Activated B cell treated with CpG ODN at 0.5 μM for 24 hours (primary cell): Measurements from ENCODE around the gene RTN4R. TPM values are rescaled to one million over a fixed set of nuclear protein-coding genes. Genes with fewer than 3 reads are reported as not detected.

Experiments
- ATAC-seq: fragments of 200-7000 bp; cut with Tn5 transposase; one replicate; pipeline ENCODE4 v1.10.0; 2021; ENCODE audit warnings: low read depth, mild to moderate bottlenecking, moderate library complexity
- CTCF ChIA-PET: fragments of 350-600 bp; sonication (Branson Sonifier 250); formaldehyde crosslinking; loops from one replicate; lab custom pipeline; 2021; ENCODE audit warnings: antibody characterized with exemption; lab: Charles Lee
- POLR2A ChIA-PET: fragments of 350-600 bp; sonication (Branson Sonifier 250); formaldehyde crosslinking; loops from one replicate; lab custom pipeline; 2021; ENCODE audit warnings: antibody characterized with exemption; lab: Charles Lee
- DNase-seq: peaks from one replicate; pipeline ENCODE4 v3.0.0; 2022
- H3K27ac Mint-ChIP-seq: one replicate; pipeline ENCODE4 v1.8.0; 2020; ENCODE audit warnings: mixed read lengths
- H3K27me3 Mint-ChIP-seq: one replicate; pipeline ENCODE4 v1.8.0; 2021; ENCODE audit warnings: mixed read lengths
- H3K36me3 Mint-ChIP-seq: one replicate; pipeline ENCODE4 v1.8.0; 2021; ENCODE audit warnings: low read depth, mixed read lengths
- H3K4me1 Mint-ChIP-seq: one replicate; pipeline ENCODE4 v1.8.0; 2021; ENCODE audit warnings: mixed read lengths
- H3K4me3 Mint-ChIP-seq: one replicate; pipeline ENCODE4 v1.8.0; 2020; ENCODE audit warnings: mild to moderate bottlenecking, mixed read lengths
- H3K9me3 Mint-ChIP-seq: one replicate; pipeline ENCODE4 v1.8.0; 2020; ENCODE audit warnings: mixed read lengths
- CTCF ChIP-seq: fragments of 200-600 bp; IDR thresholded peaks from one replicate; pipeline ENCODE4 v1.8.0; 2022; ENCODE audit warnings: antibody characterized with exemption, mild to moderate bottlenecking
- intact Hi-C: fragments of 100-400 bp; cut with micrococcal nuclease; formaldehyde crosslinking; loops from one replicate; pipeline ENCODE4 v1.15.1; 2024
- total RNA-seq: library from RNA; stranded (reverse); gene quantifications from 2 replicates; pipeline ENCODE4 v1.2.3, GENCODE V29; 2022

RTN4R gene
- total RNA-seq, 1 donor from 2014 or later: not detected

- Mint-ChIP-seq H3K36me3 (no peaks in the 10 kb centered on the region), H3K27ac (no peak overlapping the region), H3K4me1 (peaks cover 15% of the 10 kb centered on the region), H3K27me3 (no peaks in the 10 kb centered on the region), H3K9me3 (no peaks in the 10 kb centered on the region), H3K4me3 (no peak overlapping the region)
- TF ChIP-seq CTCF: no peak
- no peak for DNase-seq
- no peak for ATAC-seq
- CTCF ChIA-PET: no interaction called here
- POLR2A ChIA-PET: no interaction called here
- intact Hi-C loops: no loop called here
Observed at GRCh38 chr22:20251491-20251890, 16.6 kb downstream of the RTN4R start.

- ATAC-seq (no peak), DNase-seq (no peak)
- H3K4me1 Mint-ChIP-seq: peaks cover 29% of the 10 kb centered on the region
- POLR2A ChIA-PET: no interaction called here
- CTCF ChIA-PET: no interaction called here
- TF ChIP-seq CTCF: no peak
- H3K27ac Mint-ChIP-seq: no peak overlapping the region
- H3K4me3 Mint-ChIP-seq: no peak overlapping the region
- no peaks in the 10 kb centered on the region for H3K36me3 Mint-ChIP-seq
- intact Hi-C loops: no loop called here
- no peaks in the 10 kb centered on the region for H3K9me3 Mint-ChIP-seq
- H3K27me3 Mint-ChIP-seq: no peaks in the 10 kb centered on the region
Observed at GRCh38 chr22:20249797-20250354, 18.2 kb downstream of the RTN4R start.

GRCh38 chr22:20248461-20248978 lies 19.6 kb downstream of the RTN4R start:
- no peaks in the 10 kb centered on the region for H3K27me3 Mint-ChIP-seq
- intact Hi-C loops: no loop called here
- DNase-seq (no peak), ATAC-seq (no peak)
- H3K4me3 Mint-ChIP-seq: no peak overlapping the region
- H3K4me1 Mint-ChIP-seq: peaks cover 42% of the 10 kb centered on the region
- ChIA-PET CTCF (no interaction called here), POLR2A (no interaction called here)
- TF ChIP-seq CTCF: no peak
- no peaks in the 10 kb centered on the region for H3K9me3 Mint-ChIP-seq
- no peak overlapping the region for H3K27ac Mint-ChIP-seq
- H3K36me3 Mint-ChIP-seq: no peaks in the 10 kb centered on the region

GRCh38 chr22:20247608-20248171 lies 20.4 kb downstream of the RTN4R start:
- no peak for TF ChIP-seq CTCF
- POLR2A ChIA-PET: no interaction called here

GRCh38 chr22:20247010-20247505 lies 21.1 kb downstream of the RTN4R start:
- H3K27ac Mint-ChIP-seq: no peak overlapping the region
- intact Hi-C loops: loop anchor here (1.0 kb wide), 1 partner anchor 9 kb away; no protein-coding TSS in a partner anchor
- H3K36me3 Mint-ChIP-seq: no peaks in the 10 kb centered on the region
- H3K4me1 Mint-ChIP-seq: peaks cover 48% of the 10 kb centered on the region
- ATAC-seq (peak; percentile 51), DNase-seq (no peak)
- TF ChIP-seq CTCF: no peak
- no peak overlapping the region for H3K4me3 Mint-ChIP-seq
- ChIA-PET POLR2A (no interaction called here), CTCF (interaction anchor here (0.8 kb wide), 1 partner anchor 9 kb away, joined by 3 read pairs; no protein-coding TSS in a partner anchor)
- no peaks in the 10 kb centered on the region for H3K9me3 Mint-ChIP-seq
- no peaks in the 10 kb centered on the region for H3K27me3 Mint-ChIP-seq

More at GRCh38 chr22:20247608-20248171, 20.4 kb downstream of the RTN4R start:
- Mint-ChIP-seq H3K36me3 (no peaks in the 10 kb centered on the region), H3K4me3 (no peak overlapping the region), H3K27me3 (no peaks in the 10 kb centered on the region), H3K27ac (no peak overlapping the region), H3K9me3 (no peaks in the 10 kb centered on the region), H3K4me1 (peaks cover 47% of the 10 kb centered on the region)
- ATAC-seq: no peak
- DNase-seq: no peak
- CTCF ChIA-PET: interaction anchor here (0.8 kb wide), 1 partner anchor 10 kb away, joined by 3 read pairs; no protein-coding TSS in a partner anchor
- intact Hi-C loops: loop anchor here (1.0 kb wide), 1 partner anchor 9 kb away; no protein-coding TSS in a partner anchor
